T-helper 1 cell treated with Interleukin-12 subunit alpha and Interleukin-12 subunit beta and Interleukin-4 antibody, amounts not matched to agents 30 μg/mL and 1 μg/mL, for 36 hours (primary cell): Measurements from ENCODE around the gene RANBP9.

Source experiments
- H3K27ac Mint-ChIP-seq: one replicate; pipeline ENCODE4 v1.8.0; 2021; ENCODE audit warnings: mild to moderate bottlenecking, mixed read lengths
- H3K27me3 Mint-ChIP-seq: one replicate; pipeline ENCODE4 v1.8.0; 2021; ENCODE audit warnings: low read depth, mixed read lengths
- H3K36me3 Mint-ChIP-seq: one replicate; pipeline ENCODE4 v1.8.0; 2021; ENCODE audit warnings: low read depth, mixed read lengths
- H3K4me1 Mint-ChIP-seq: one replicate; pipeline ENCODE4 v1.8.0; 2021; ENCODE audit warnings: low read depth, mixed read lengths
- H3K4me3 Mint-ChIP-seq: one replicate; pipeline ENCODE4 v1.8.0; 2021; ENCODE audit warnings: mild to moderate bottlenecking, moderate library complexity, mixed read lengths
- H3K9me3 Mint-ChIP-seq: one replicate; pipeline ENCODE4 v1.8.0; 2021; ENCODE audit warnings: mixed read lengths

The RANBP9 gene

DNA sequence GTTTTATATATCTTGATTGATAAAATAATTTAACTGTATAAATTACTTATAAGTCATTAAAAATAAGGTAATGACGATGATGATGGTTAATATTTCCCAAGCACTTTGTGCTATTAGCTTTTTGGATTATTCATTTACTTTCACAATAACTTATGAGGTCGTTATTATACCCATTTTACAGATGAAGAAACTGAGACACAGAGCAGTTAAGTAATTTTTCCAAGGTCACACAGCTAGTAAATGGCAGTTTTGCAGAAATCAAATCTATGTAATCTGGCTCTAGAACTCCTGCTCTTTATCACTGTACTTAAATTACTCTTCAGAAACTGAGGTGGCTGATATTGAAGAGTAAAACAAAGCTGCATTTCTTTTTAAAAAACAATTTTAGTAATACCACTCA, 78.3 kb downstream of the RANBP9 start:
- Mint-ChIP-seq H3K27me3 (no peaks in the 10 kb centered on the region), H3K4me1 (peaks cover 29% of the 10 kb centered on the region), H3K27ac (no peak overlapping the region), H3K36me3 (peaks cover 48% of the 10 kb centered on the region), H3K4me3 (no peak overlapping the region), H3K9me3 (no peaks in the 10 kb centered on the region)

DNA sequence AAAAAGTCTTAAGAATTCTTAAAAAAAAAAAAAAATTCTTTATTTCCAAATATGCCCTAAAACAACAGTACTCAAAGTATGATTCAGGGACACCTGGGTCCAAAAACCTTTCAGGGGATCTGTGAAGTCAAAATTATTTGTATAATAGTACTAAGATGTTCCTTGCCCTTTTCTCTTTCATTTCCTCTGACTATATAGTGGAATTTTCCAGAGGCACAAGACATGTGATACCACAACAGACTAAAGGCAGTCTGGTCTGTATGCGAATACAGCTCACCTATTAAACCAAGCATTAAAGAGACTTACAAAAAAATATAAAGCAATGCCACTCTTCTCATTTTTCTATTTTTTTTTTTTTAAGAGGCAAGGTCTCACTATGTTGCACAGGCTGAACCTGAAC, 81.1 kb downstream of the RANBP9 start:
- Mint-ChIP-seq H3K36me3 (peaks cover 41% of the 10 kb centered on the region), H3K4me1 (peaks cover 9% of the 10 kb centered on the region), H3K27ac (no peak overlapping the region), H3K9me3 (no peaks in the 10 kb centered on the region), H3K4me3 (no peak overlapping the region), H3K27me3 (no peaks in the 10 kb centered on the region)

GRCh38 chr6:13629459-13630116, 82.0 kb downstream of the RANBP9 start:
- peak overlapping the region; percentile 3 for H3K27ac Mint-ChIP-seq
- no peaks in the 10 kb centered on the region for H3K9me3 Mint-ChIP-seq
- peaks cover 41% of the 10 kb centered on the region for H3K36me3 Mint-ChIP-seq
- no peak overlapping the region for H3K4me3 Mint-ChIP-seq
- H3K4me1 Mint-ChIP-seq: peaks cover 16% of the 10 kb centered on the region
- H3K27me3 Mint-ChIP-seq: no peaks in the 10 kb centered on the region

DNA sequence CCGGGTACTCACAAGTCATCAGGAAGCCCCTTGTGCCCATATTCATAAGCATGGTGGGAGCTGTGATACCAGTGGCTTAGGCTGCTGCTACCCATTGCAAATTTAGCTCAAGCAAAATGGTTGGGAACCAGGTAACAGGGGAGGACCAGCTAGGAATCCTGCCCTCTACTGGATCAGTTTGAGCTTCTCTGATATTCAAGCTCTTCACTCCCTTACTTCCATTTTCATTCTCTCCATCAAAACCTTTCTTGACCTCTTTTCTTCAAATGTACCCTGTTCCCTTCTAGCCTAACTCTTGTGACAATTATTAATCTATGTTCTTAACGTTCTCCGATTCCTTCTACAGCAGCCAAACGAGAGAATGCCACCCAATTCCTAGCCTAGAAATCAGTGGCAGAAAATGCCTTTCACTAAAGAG, 86.8 kb downstream of the RANBP9 start:
- Mint-ChIP-seq H3K4me1 (peaks cover 12% of the 10 kb centered on the region), H3K27ac (peak overlapping the region; percentile 7), H3K27me3 (no peaks in the 10 kb centered on the region), H3K36me3 (peaks cover 48% of the 10 kb centered on the region), H3K9me3 (no peaks in the 10 kb centered on the region), H3K4me3 (no peak overlapping the region)

DNA sequence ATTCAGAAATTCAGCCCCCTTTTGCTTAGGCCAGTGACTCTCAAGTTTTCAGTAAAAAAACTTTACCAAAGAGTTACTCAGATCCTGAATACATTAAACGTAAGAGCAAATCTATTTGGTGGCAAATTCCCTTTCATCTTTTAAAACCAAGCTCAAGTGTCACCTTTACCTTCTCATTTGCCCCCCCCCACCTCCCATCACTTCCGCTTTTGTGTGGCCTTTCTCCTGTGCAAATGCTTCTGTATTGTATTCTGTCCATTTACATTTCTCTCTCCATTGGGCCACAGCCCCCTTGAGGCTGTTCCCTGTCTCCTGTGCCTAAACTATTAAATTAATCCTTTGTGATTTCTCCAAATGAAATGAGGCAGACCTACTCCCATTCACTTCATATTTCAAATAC, 94.6 kb downstream of the RANBP9 start:
- no peaks in the 10 kb centered on the region for H3K9me3 Mint-ChIP-seq
- no peaks in the 10 kb centered on the region for H3K27me3 Mint-ChIP-seq
- peaks cover 36% of the 10 kb centered on the region for H3K4me1 Mint-ChIP-seq
- H3K4me3 Mint-ChIP-seq: peak overlapping the region; percentile 97
- peak overlapping the region; percentile 64 for H3K27ac Mint-ChIP-seq
- peaks cover 31% of the 10 kb centered on the region for H3K36me3 Mint-ChIP-seq

DNA sequence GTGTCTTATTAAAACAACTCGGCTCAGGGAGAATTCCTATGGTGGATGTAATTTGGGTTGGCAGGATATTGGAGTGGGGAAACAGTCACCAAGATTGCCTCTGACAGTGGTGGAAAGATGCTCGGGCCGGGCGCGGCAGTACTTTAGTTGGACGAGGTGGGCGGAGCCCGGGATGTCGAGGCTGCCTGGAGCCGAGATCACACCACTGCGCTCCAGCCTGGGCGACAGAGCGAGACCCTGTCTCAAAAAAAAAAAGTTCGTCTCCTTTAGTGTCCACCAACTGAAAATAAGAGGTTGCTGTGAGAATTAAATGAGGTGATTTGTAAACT, 95.9 kb downstream of the RANBP9 start:
- H3K27me3 Mint-ChIP-seq: no peaks in the 10 kb centered on the region

DNA sequence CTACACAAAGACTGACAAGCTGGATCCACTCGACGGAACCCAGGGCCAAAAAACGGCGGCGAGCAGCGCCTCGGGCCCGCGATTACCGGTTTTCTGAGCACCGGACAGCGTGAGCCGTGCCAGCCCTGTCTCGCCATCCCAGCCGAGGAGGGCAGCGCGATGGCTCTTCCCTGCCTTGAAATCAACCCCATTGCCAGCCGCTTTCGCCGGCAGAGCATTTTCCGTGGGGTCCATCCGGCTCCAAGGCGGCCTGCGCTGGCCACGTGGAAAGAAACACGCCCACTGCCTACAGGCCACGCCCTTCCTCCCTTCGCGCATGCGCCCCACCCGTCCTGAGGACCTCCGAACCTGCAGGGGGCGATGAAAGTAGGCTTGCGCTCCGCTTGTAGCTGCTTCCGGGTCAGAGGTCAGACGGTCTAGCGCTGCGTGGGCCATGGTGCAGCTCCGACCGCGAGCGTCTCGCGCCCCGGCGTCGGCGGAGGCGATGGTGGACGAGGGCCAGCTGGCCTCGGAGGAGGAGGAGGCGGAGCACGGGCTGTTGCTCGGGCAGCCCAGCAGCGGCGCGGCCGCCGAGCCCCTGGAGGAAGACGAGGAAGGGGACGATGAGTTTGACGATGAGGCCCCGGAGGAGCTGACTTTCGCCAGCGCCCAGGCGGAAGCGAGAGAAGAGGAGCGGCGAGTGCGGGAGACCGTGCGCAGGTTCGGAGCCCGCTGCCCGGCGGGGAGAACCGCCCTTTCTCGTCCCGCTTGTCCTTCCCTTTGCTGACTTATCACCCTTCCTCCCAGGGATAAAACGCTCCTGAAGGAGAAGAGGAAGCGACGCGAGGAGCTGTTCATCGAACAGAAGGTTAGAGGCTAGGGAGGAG, 96.5 kb downstream of the RANBP9 start, which contains the start of gene NOL7:
NOL7 (plus strand) TSS at position 410 of the 866 bp plus-strand sequence; CDS start at position 434, 24 bp downstream.
- H3K4me1 Mint-ChIP-seq: peaks cover 44% of the 10 kb centered on the region
- peaks cover 27% of the 10 kb centered on the region for H3K36me3 Mint-ChIP-seq
- peak within 1 kb of the TSS; percentile 97 for H3K4me3 Mint-ChIP-seq

More for the DNA sequence above, 95.9 kb downstream of the RANBP9 start:
- Mint-ChIP-seq H3K36me3 (peaks cover 26% of the 10 kb centered on the region), H3K9me3 (no peaks in the 10 kb centered on the region), H3K4me3 (peak overlapping the region; percentile 97), H3K4me1 (peaks cover 44% of the 10 kb centered on the region), H3K27ac (peak overlapping the region; percentile 96)

GRCh38 chr6:13614126-13614925, 97.3 kb downstream of the RANBP9 start:
- H3K27me3 Mint-ChIP-seq: no peaks in the 10 kb centered on the region
- no peaks in the 10 kb centered on the region for H3K9me3 Mint-ChIP-seq
- peaks cover 27% of the 10 kb centered on the region for H3K36me3 Mint-ChIP-seq
- H3K4me3 Mint-ChIP-seq: peak overlapping the region; percentile 97
- H3K27ac Mint-ChIP-seq: peak overlapping the region; percentile 96
- peaks cover 44% of the 10 kb centered on the region for H3K4me1 Mint-ChIP-seq

More for the DNA sequence above, 96.5 kb downstream of the RANBP9 start, which contains the start of gene NOL7:
- Mint-ChIP-seq H3K27me3 (no peaks in the 10 kb centered on the region), H3K9me3 (no peaks in the 10 kb centered on the region), H3K27ac (peak within 1 kb of the TSS; percentile 96)

DNA sequence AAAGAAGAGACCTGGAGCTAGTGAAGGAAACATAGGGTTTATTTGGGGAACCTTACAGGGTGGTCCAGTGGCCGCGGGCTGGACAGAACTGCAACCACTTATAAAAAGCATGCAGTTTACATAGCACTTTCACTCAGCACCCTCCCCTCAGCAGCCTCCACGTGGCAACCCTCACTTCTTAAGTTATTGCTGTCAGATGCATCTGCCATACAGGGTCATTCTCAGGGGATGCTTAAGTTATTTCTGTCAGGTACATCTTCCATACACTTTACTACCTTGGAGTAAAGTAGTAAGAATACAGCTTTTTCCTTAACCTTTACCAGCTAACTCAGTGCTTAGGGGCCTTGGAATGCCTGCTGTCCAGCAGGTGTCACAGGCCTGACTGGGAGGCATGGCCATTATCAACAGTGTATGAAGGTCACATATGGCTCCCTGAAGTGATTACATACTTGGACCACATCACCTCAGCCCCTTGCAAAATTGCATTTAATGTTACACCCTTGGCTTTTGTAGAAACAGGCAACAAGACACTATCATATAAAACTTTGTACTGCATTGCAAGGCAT, 98.5 kb downstream of the RANBP9 start:
- H3K36me3 Mint-ChIP-seq: peaks cover 21% of the 10 kb centered on the region
- no peaks in the 10 kb centered on the region for H3K9me3 Mint-ChIP-seq
- no peak overlapping the region for H3K4me3 Mint-ChIP-seq
- H3K27me3 Mint-ChIP-seq: no peaks in the 10 kb centered on the region
- H3K4me1 Mint-ChIP-seq: peaks cover 44% of the 10 kb centered on the region
- H3K27ac Mint-ChIP-seq: no peak overlapping the region

GRCh38 chr6:13611715-13612114, 99.9 kb downstream of the RANBP9 start:
- Mint-ChIP-seq H3K27me3 (no peaks in the 10 kb centered on the region), H3K9me3 (no peaks in the 10 kb centered on the region), H3K36me3 (peaks cover 15% of the 10 kb centered on the region), H3K27ac (peak overlapping the region; percentile 76), H3K4me3 (peak overlapping the region; percentile 29), H3K4me1 (peaks cover 35% of the 10 kb centered on the region)

- Mint-ChIP-seq H3K27me3 (no peaks in the 10 kb centered on the region), H3K27ac (no peak overlapping the region), H3K36me3 (peaks cover 10% of the 10 kb centered on the region), H3K4me3 (no peak overlapping the region), H3K9me3 (no peaks in the 10 kb centered on the region), H3K4me1 (peaks cover 3% of the 10 kb centered on the region)
Measured at GRCh38 chr6:13605634-13606033, 106.0 kb downstream of the RANBP9 start.

DNA sequence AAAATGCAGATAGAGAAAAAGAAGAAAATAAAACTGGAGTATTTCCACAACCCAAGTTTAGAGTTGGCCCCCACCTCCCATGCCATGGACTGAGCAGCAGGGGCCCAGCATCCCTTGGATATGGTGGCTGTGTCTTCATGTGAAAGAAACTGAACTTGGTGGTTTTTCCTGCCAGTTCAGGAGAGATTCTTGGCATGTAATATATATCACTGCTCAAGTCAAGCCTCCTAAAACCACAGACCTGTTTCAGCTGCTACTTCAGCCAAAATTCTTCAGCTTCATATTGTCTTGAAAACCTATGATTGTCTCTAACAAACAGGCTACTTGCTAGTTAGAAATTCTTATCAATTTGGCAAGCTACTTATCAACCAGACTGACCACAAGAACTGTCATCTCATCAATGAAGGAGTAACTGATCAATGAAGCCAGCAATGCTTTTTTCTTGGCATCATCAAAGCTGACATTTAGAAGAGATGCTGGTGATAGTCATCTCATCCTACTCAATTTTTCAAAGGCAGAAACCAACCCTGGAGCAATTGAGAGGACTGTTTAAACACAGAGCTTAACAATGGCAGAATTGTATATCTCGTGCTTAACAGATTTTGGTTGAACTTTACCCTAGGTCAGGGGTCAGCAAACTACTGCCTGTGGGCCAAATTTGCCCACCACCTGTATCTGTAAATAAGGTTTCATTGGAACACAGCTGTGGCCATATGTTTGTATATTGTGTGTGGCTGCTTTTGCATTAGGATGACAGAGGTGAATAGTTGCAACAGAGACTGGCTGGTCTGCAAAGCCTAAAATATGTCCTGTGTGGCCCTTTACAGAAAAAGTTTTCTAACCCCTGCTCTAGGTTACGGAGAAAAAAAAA, 106.9 kb downstream of the RANBP9 start:
- H3K4me1 Mint-ChIP-seq: peaks cover 3% of the 10 kb centered on the region
- no peak overlapping the region for H3K27ac Mint-ChIP-seq
- H3K4me3 Mint-ChIP-seq: no peak overlapping the region
- H3K27me3 Mint-ChIP-seq: no peaks in the 10 kb centered on the region
- no peaks in the 10 kb centered on the region for H3K9me3 Mint-ChIP-seq
- peaks cover 12% of the 10 kb centered on the region for H3K36me3 Mint-ChIP-seq

- Mint-ChIP-seq H3K27ac (no peak overlapping the region), H3K9me3 (no peaks in the 10 kb centered on the region), H3K4me1 (peaks cover 3% of the 10 kb centered on the region), H3K4me3 (no peak overlapping the region), H3K36me3 (peaks cover 13% of the 10 kb centered on the region), H3K27me3 (no peaks in the 10 kb centered on the region)
Measured at GRCh38 chr6:13604135-13604534, 107.5 kb downstream of the RANBP9 start.
